Naive thymus-derived CD8-positive, alpha-beta T cell (primary cell): Measurements from ENCODE around the gene FIBP. TPM values are rescaled to one million over a fixed set of nuclear protein-coding genes. Genes with fewer than 3 reads are reported as not detected.

Experiments used
- ATAC-seq, 2 donors: fragments of 150-1000 bp; cut with Tn5 transposase in 1 of 2; sonication (Bioruptor Pico), chemical (Tn5 transposase) in 1 of 2; 1 replicate in 1 of 2; 2 replicates in 1 of 2; pipeline ENCODE4 v1.10.0; 2021; ENCODE audit warnings: mild to moderate bottlenecking in 2 of 2, moderate library complexity in 2 of 2
- POLR2A ChIA-PET: fragments of 350-600 bp; sonication (Branson Sonifier 250); formaldehyde crosslinking; loops from one replicate; lab custom pipeline; 2021; ENCODE audit warnings: antibody characterized with exemption; lab: Charles Lee
- DNase-seq, 10 donors: peaks; one replicate each; pipeline versions ENCODE4 v3.0.0 to v3.0.0-alpha.2; 2020 to 2022
- H3K27ac Mint-ChIP-seq, 10 donors: one replicate each; pipeline ENCODE4 v1.8.0; 2020 to 2022; ENCODE audit warnings: mild to moderate bottlenecking in 10 of 10, mixed read lengths in 10 of 10, moderate library complexity in 4 of 10, inconsistent platforms in 1 of 10
- H3K27me3 Mint-ChIP-seq, 5 donors: one replicate each; pipeline ENCODE4 v1.8.0; 2021 to 2022; ENCODE audit warnings: mixed read lengths in 5 of 5
- H3K36me3 Mint-ChIP-seq, 3 donors: one replicate each; pipeline ENCODE4 v1.8.0; 2020 to 2022; ENCODE audit warnings: mixed read lengths in 3 of 3, mild to moderate bottlenecking in 2 of 3, inconsistent platforms in 1 of 3
- H3K4me1 Mint-ChIP-seq, 4 donors: one replicate each; pipeline ENCODE4 v1.8.0; 2021 to 2022; ENCODE audit warnings: mixed read lengths in 4 of 4
- H3K4me3 Mint-ChIP-seq, 10 donors: one replicate each; pipeline ENCODE4 v1.8.0; 2020 to 2022; ENCODE audit warnings: mild to moderate bottlenecking in 10 of 10, mixed read lengths in 10 of 10, moderate library complexity in 6 of 10, inconsistent platforms in 1 of 10
- H3K9me3 Mint-ChIP-seq, 9 donors: one replicate each; pipeline ENCODE4 v1.8.0; 2020 to 2022; ENCODE audit warnings: mixed read lengths in 9 of 9, mild to moderate bottlenecking in 3 of 9, inconsistent platforms in 1 of 9, moderate library complexity in 1 of 9
- polyA plus RNA-seq, 3 donors: library from polyadenylated mRNA; unstranded; fragments of 300-500 nt; fragmentation: Illumina TruSeq; gene quantifications; one replicate each; pipeline ENCODE4 v1.2.3, GENCODE V29; 2021
- total RNA-seq, 8 experiments: library from RNA in 2 of 8; stranded (reverse) in 2 of 8; gene quantifications; one replicate each; pipeline ENCODE4 v1.2.3 and lab custom pipeline; 2021 to 2026

The FIBP gene
- total and polyA plus RNA-seq, 5 experiments from 2014 or later: 33.0 to 97.6 (median 74.9) TPM

- peak overlapping the region; percentile 88 to 97 (median 92) for H3K4me3 Mint-ChIP-seq
- no peaks in the 10 kb centered on the region for H3K9me3 Mint-ChIP-seq
- no peaks in the 10 kb centered on the region for H3K27me3 Mint-ChIP-seq
- H3K4me1 Mint-ChIP-seq: peaks cover 11 to 55% (median 40%) of the 10 kb centered on the region in 4 donors
- peaks cover 0 to 37% (median 0%) of the 10 kb centered on the region in 3 donors for H3K36me3 Mint-ChIP-seq
- H3K27ac Mint-ChIP-seq: peak overlapping the region; percentile 67 to 94 (median 88)
- DNase-seq: no peak
- ATAC-seq: no peak
- POLR2A ChIA-PET: interaction anchor here (0.7 to 7.7 kb wide), 8 partner anchors 7 to 278 kb away, joined by 3 to 183 read pairs (median 3); partner anchors contain the start of genes CCDC85B, FIBP, KAT5 and RELA
Observed at GRCh38 chr11:65920372-65920802, 32.1 kb upstream of the FIBP start.

- Mint-ChIP-seq H3K4me1 (peaks cover 17 to 62% (median 45%) of the 10 kb centered on the region in 4 donors), H3K4me3 (peak overlapping the region; percentile 88 to 97 (median 92)), H3K27me3 (no peaks in the 10 kb centered on the region), H3K27ac (peak overlapping the region; percentile 75 to 95 (median 89)), H3K36me3 (peaks cover 0 to 37% (median 0%) of the 10 kb centered on the region in 3 donors), H3K9me3 (no peaks in the 10 kb centered on the region)
- POLR2A ChIA-PET: interaction anchor here (0.5 to 7.7 kb wide), 9 partner anchors 8 to 208 kb away, joined by 3 to 183 read pairs (median 3); partner anchors contain the start of genes CCDC85B, FIBP, FOSL1 and KAT5
- DNase-seq (peak in 5 of 10 donors; percentile 35 to 81 (median 64)), ATAC-seq (peak; percentile 42 to 51)
Observed at GRCh38 chr11:65919573-65920371, 31.5 kb upstream of the FIBP start.

- Mint-ChIP-seq H3K4me1 (peaks cover 19 to 66% (median 49%) of the 10 kb centered on the region in 4 donors), H3K4me3 (peak within 1 kb of the TSS; percentile 88 to 97 (median 92)), H3K9me3 (no peaks in the 10 kb centered on the region), H3K27me3 (no peaks in the 10 kb centered on the region), H3K36me3 (peaks cover 0 to 36% (median 0%) of the 10 kb centered on the region in 3 donors), H3K27ac (peak within 1 kb of the TSS; percentile 77 to 96 (median 92))
- POLR2A ChIA-PET: interaction anchor here (0.5 to 7.7 kb wide), 14 partner anchors 9 to 256 kb away, joined by 3 to 183 read pairs (median 7); partner anchors contain the start of genes CCDC85B, CFL1, FIBP and FOSL1
- DNase-seq (peak; percentile 95 to 100 (median 98)), ATAC-seq (peak; percentile 86 to 92)
Observed at GRCh38 chr11:65919141-65919572, 30.9 kb upstream of the FIBP start, which contains the start of gene DRAP1. TSS of gene DRAP1 (plus strand) at chr11:65919426. CDS start at chr11:65919502, 76 bp downstream.

GRCh38 chr11:65918211-65919140, 30.2 kb upstream of the FIBP start, which contains the start of gene C11orf68:
TSS of gene C11orf68 (minus strand) at chr11:65919062. CDS start at chr11:65919031, 31 bp downstream.
- peak; percentile 70 to 72 for ATAC-seq
- peaks cover 19 to 65% (median 48%) of the 10 kb centered on the region in 4 donors for H3K4me1 Mint-ChIP-seq

GRCh38 chr11:65917434-65918210, 29.4 kb upstream of the FIBP start:
- peaks cover 0 to 24% (median 0%) of the 10 kb centered on the region in 3 donors for H3K36me3 Mint-ChIP-seq
- H3K27me3 Mint-ChIP-seq: no peaks in the 10 kb centered on the region
- H3K9me3 Mint-ChIP-seq: no peaks in the 10 kb centered on the region
- H3K4me3 Mint-ChIP-seq: peak overlapping the region; percentile 85 to 96 (median 88)
- H3K4me1 Mint-ChIP-seq: peaks cover 19 to 57% (median 45%) of the 10 kb centered on the region in 4 donors
- DNase-seq (no peak), ATAC-seq (no peak)
- POLR2A ChIA-PET: interaction anchor here (0.7 to 7.7 kb wide), 13 partner anchors 9 to 420 kb away, joined by 3 to 183 read pairs (median 7); partner anchors contain the start of genes CCDC85B, CFL1, FIBP and FOSL1
- H3K27ac Mint-ChIP-seq: peak overlapping the region in 9 of 10 donors; percentile 44 to 96 (median 90)

More at GRCh38 chr11:65918211-65919140, 30.2 kb upstream of the FIBP start, which contains the start of gene C11orf68:
- H3K4me3 Mint-ChIP-seq: peak within 1 kb of the TSS; percentile 88 to 97 (median 92)
- no peaks in the 10 kb centered on the region for H3K27me3 Mint-ChIP-seq
- no peaks in the 10 kb centered on the region for H3K9me3 Mint-ChIP-seq
- DNase-seq: no peak
- H3K36me3 Mint-ChIP-seq: peaks cover 0 to 33% (median 0%) of the 10 kb centered on the region in 3 donors
- H3K27ac Mint-ChIP-seq: peak within 1 kb of the TSS; percentile 77 to 96 (median 92)
- POLR2A ChIA-PET: interaction anchor here (0.6 to 7.7 kb wide), 15 partner anchors 9 to 420 kb away, joined by 3 to 183 read pairs (median 7); partner anchors contain the start of genes CCDC85B, CFL1, FIBP and FOSL1

- Mint-ChIP-seq H3K4me3 (peak overlapping the region; percentile 65 to 96 (median 87)), H3K36me3 (peaks cover 0 to 19% (median 0%) of the 10 kb centered on the region in 3 donors), H3K9me3 (no peaks in the 10 kb centered on the region), H3K27me3 (no peaks in the 10 kb centered on the region), H3K4me1 (peaks cover 17 to 51% (median 42%) of the 10 kb centered on the region in 4 donors), H3K27ac (peak overlapping the region; percentile 19 to 96 (median 76))
- no peak for DNase-seq
- POLR2A ChIA-PET: interaction anchor here (2.0 to 7.7 kb wide), 6 partner anchors 11 to 254 kb away, joined by 7 to 183 read pairs (median 22); partner anchors contain the start of genes CCDC85B, FIBP, FOSL1 and MUS81
- no peak for ATAC-seq
Observed at GRCh38 chr11:65917077-65917433, 28.8 kb upstream of the FIBP start.

GRCh38 chr11:65916391-65916790, 28.1 kb upstream of the FIBP start:
- H3K36me3 Mint-ChIP-seq: peaks cover 0 to 15% (median 0%) of the 10 kb centered on the region in 3 donors

GRCh38 chr11:65915821-65916251, 27.6 kb upstream of the FIBP start:
- Mint-ChIP-seq H3K9me3 (no peaks in the 10 kb centered on the region), H3K4me3 (peak overlapping the region in 2 of 10 donors; percentile 93 to 94), H3K36me3 (peaks cover 0 to 14% (median 0%) of the 10 kb centered on the region in 3 donors), H3K27me3 (no peaks in the 10 kb centered on the region), H3K4me1 (peaks cover 17 to 45% (median 41%) of the 10 kb centered on the region in 4 donors), H3K27ac (peak overlapping the region in 2 of 10 donors; percentile 46 to 51)
- POLR2A ChIA-PET: interaction anchor here (0.7 to 4.0 kb wide), 5 partner anchors 9 to 56 kb away, joined by 3 to 32 read pairs (median 4); partner anchors contain the start of genes CCDC85B, FOSL1 and MUS81
- ATAC-seq: no peak
- no peak for DNase-seq

More at GRCh38 chr11:65916391-65916790, 28.1 kb upstream of the FIBP start:
- no peak for DNase-seq
- no peak for ATAC-seq
- Mint-ChIP-seq H3K4me1 (peaks cover 17 to 46% (median 42%) of the 10 kb centered on the region in 4 donors), H3K9me3 (no peaks in the 10 kb centered on the region), H3K4me3 (peak overlapping the region; percentile 65 to 96 (median 87)), H3K27me3 (no peaks in the 10 kb centered on the region), H3K27ac (peak overlapping the region in 9 of 10 donors; percentile 13 to 88 (median 67))
- POLR2A ChIA-PET: interaction anchor here (1.3 to 7.7 kb wide), 4 partner anchors 10 to 57 kb away, joined by 4 to 183 read pairs (median 20); partner anchors contain the start of genes CCDC85B, FIBP, FOSL1 and MUS81

GRCh38 chr11:65915101-65915820, 27.0 kb upstream of the FIBP start:
- H3K27me3 Mint-ChIP-seq: no peaks in the 10 kb centered on the region
- H3K36me3 Mint-ChIP-seq: peaks cover 0 to 12% (median 0%) of the 10 kb centered on the region in 3 donors
- peak overlapping the region in 7 of 10 donors; percentile 15 to 68 (median 50) for H3K27ac Mint-ChIP-seq
- no peaks in the 10 kb centered on the region for H3K9me3 Mint-ChIP-seq
- ATAC-seq: no peak
- POLR2A ChIA-PET: interaction anchor here (0.7 to 4.0 kb wide), 7 partner anchors 8 to 56 kb away, joined by 3 to 32 read pairs (median 5); partner anchors contain the start of genes CCDC85B, FOSL1 and MUS81
- DNase-seq: no peak
- peak overlapping the region in 4 of 10 donors; percentile 34 to 74 (median 48) for H3K4me3 Mint-ChIP-seq
- peaks cover 17 to 39% (median 36%) of the 10 kb centered on the region in 4 donors for H3K4me1 Mint-ChIP-seq
